ENCODE measurements around the gene PYGB.

The PYGB gene

DNA sequence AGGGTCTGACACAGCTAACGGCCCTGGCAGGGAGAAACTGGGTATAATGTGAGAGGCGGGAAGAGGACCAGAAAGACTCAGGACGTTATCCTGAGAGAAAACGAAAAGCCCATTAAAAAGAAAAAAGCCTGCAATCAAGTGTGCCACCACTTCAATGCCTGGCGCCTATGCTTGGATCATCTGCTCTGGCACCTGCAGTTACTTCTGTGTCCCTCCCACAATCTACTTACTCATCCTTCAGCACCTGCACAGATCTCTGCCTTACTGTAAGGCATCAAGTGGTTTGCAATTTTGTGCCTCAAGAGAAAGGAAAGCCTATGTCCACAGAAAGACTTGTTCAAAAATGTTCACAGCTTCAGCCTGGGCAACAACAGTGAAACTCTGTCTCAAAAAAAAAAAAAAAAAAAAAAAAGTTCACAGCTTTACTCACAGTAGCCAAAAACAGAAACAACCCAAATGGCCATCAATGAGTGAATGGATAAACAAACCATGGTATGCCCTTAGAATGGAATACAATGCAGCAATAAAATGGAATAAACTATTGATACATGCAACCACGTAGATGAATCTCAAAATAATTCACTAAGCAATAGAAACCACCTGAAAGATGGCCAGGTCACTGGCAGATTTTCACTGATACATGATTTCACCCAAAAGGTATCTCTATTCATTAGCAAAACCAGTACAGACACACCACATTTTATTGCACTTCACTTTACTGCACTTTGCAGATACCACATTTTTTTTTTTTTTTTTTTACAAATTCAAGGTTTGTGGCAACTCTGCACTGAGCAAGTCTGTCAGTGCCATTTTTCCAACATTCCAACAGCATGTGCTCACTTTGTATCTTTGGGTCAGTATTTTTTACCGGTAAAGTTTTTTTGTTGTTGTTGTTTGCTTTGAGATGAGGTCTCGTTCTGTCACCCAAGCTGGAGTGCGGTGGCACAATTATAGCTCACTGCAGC, 94.1 kb downstream of the PYGB start:
- peaks cover 80% of the 10 kb centered on the region for H3K79me2 ChIP-seq (ENCODE audit: insufficient read depth, low read depth)

DNA sequence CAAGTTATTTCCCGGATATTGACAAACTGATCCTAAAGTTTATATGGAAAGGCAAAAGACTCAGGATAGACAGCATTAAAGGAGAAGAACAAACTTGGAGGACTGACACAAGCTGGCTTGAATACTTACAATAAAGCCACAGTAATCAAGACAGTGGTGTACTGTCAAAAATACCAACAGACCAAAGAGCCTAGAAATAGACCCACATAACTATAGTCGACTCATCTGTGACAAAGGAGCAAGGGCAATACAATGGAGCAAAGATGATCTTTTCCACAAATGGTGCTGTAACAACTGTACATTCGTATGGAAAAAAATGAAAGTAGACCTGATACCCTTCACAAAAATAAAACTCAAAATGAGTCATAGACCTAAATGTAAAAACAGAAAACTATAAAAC, 96.7 kb downstream of the PYGB start:
- Histone ChIP-seq H3K4me1 (ENCODE audit: low read depth, poor library complexity, severe bottlenecking) (peaks cover 61% of the 10 kb centered on the region), H3K79me2 (ENCODE audit: insufficient read depth, low read depth) (peaks cover 84% of the 10 kb centered on the region), H3K9ac (no peak overlapping the region), H3K36me3 (ENCODE audit: insufficient read depth) (no peaks in the 10 kb centered on the region), H3K27me3 (ENCODE audit: insufficient read depth, low read depth) (no peaks in the 10 kb centered on the region), H4K20me1 (ENCODE audit: insufficient read depth) (0 out of 2 replicates have a peak, but pooled peaks cover 6% of the 10 kb centered on the region), H3K27ac (no peak overlapping the region), H3K4me2 (no peak overlapping the region), H3K4me3 (IDR thresholded peaks at IDR 0.05; ENCODE audit: insufficient read depth, low read depth, low read length) (no peak overlapping the region), H2AFZ (ENCODE audit: low read depth) (no peak overlapping the region)
- TF ChIP-seq, protein P1, sequence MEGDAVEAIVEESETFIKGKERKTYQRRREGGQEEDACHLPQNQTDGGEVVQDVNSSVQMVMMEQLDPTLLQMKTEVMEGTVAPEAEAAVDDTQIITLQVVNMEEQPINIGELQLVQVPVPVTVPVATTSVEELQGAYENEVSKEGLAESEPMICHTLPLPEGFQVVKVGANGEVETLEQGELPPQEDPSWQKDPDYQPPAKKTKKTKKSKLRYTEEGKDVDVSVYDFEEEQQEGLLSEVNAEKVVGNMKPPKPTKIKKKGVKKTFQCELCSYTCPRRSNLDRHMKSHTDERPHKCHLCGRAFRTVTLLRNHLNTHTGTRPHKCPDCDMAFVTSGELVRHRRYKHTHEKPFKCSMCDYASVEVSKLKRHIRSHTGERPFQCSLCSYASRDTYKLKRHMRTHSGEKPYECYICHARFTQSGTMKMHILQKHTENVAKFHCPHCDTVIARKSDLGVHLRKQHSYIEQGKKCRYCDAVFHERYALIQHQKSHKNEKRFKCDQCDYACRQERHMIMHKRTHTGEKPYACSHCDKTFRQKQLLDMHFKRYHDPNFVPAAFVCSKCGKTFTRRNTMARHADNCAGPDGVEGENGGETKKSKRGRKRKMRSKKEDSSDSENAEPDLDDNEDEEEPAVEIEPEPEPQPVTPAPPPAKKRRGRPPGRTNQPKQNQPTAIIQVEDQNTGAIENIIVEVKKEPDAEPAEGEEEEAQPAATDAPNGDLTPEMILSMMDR (conservative IDR thresholded peaks at IDR 0.05; ENCODE audit: low read depth, low read length): no peak

More for the DNA sequence above, 94.1 kb downstream of the PYGB start:
- Histone ChIP-seq H3K27ac (peak overlapping the region; percentile 62), H3K4me1 (ENCODE audit: low read depth, poor library complexity, severe bottlenecking) (peaks cover 69% of the 10 kb centered on the region), H3K4me2 (peak overlapping the region; percentile 84), H3K36me3 (ENCODE audit: insufficient read depth) (no peaks in the 10 kb centered on the region), H3K4me3 (IDR thresholded peaks at IDR 0.05; ENCODE audit: insufficient read depth, low read depth, low read length) (no peak overlapping the region), H2AFZ (ENCODE audit: low read depth) (no peak overlapping the region), H3K27me3 (ENCODE audit: insufficient read depth, low read depth) (no peaks in the 10 kb centered on the region), H4K20me1 (ENCODE audit: insufficient read depth) (0 out of 2 replicates have a peak, but pooled peaks cover 6% of the 10 kb centered on the region), H3K9ac (no peak overlapping the region)
- TF ChIP-seq, protein P1 (conservative IDR thresholded peaks at IDR 0.05; ENCODE audit: low read depth, low read length): no peak

DNA sequence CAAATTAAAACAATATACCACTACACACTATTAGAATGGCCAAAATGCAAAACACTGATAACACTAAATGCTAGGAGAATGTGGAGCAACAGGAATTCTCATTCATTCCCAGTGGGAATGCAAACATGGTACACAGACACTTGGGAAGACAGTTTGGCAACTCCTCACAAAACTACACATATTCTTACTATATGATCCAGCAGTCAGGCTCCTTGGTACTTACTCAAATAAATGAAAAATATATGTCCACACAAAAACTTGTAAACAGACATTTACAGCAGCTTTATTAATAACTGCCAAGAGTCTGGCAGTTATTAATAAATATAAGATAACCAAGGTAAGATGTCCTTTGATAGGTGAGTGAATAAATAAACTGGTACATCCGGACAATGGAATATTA, 97.8 kb downstream of the PYGB start:
- TF ChIP-seq, protein P1 (conservative IDR thresholded peaks at IDR 0.05; ENCODE audit: low read depth, low read length): no peak
- Histone ChIP-seq H3K4me3 (IDR thresholded peaks at IDR 0.05; ENCODE audit: insufficient read depth, low read depth, low read length) (no peak overlapping the region), H3K36me3 (ENCODE audit: insufficient read depth) (no peaks in the 10 kb centered on the region), H4K20me1 (ENCODE audit: insufficient read depth) (0 out of 2 replicates have a peak, but pooled peaks cover 6% of the 10 kb centered on the region), H3K9ac (no peak overlapping the region), H3K79me2 (ENCODE audit: insufficient read depth, low read depth) (peaks cover 77% of the 10 kb centered on the region), H3K4me2 (no peak overlapping the region), H2AFZ (ENCODE audit: low read depth) (no peak overlapping the region), H3K27me3 (ENCODE audit: insufficient read depth, low read depth) (no peaks in the 10 kb centered on the region), H3K4me1 (ENCODE audit: low read depth, poor library complexity, severe bottlenecking) (peaks cover 50% of the 10 kb centered on the region), H3K27ac (no peak overlapping the region)

DNA sequence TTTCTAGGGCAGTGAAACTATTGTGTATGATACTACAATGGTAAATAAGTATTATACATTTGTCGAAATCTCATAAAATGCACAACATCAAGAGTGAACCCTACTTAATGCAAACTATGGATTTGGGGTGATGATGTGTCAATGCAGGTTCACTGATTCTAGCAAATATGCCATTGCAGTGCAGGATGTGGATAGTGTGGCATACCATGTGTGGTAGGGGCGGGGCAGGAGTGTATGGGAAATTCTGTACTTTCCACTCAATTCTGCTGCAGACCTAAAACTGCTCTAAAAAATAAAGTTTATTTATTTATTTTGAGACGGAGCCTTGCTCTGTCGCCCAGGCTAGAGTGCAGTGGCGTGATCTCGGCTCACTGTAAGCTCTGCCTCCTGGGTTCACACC, 98.5 kb downstream of the PYGB start:
- no peaks in the 10 kb centered on the region for H3K36me3 ChIP-seq (ENCODE audit: insufficient read depth)
- no peaks in the 10 kb centered on the region for H3K27me3 ChIP-seq (ENCODE audit: insufficient read depth, low read depth)
- H3K79me2 ChIP-seq (ENCODE audit: insufficient read depth, low read depth): peaks cover 71% of the 10 kb centered on the region
- H3K9ac ChIP-seq: no peak overlapping the region
- H3K4me3 ChIP-seq (IDR thresholded peaks at IDR 0.05; ENCODE audit: insufficient read depth, low read depth, low read length): no peak overlapping the region
- no peak overlapping the region for H2AFZ ChIP-seq (ENCODE audit: low read depth)
- H3K4me2 ChIP-seq: no peak overlapping the region
- H3K4me1 ChIP-seq (ENCODE audit: low read depth, poor library complexity, severe bottlenecking): peaks cover 44% of the 10 kb centered on the region
- TF ChIP-seq, protein P1 (conservative IDR thresholded peaks at IDR 0.05; ENCODE audit: low read depth, low read length): no peak
- no peak overlapping the region for H3K27ac ChIP-seq
- 0 out of 2 replicates have a peak, but pooled peaks cover 6% of the 10 kb centered on the region for H4K20me1 ChIP-seq (ENCODE audit: insufficient read depth)

All from KMS-11 (cell line).